IMR-90 (cell line): ENCODE results near the gene STK33. TPM values are rescaled to one million over a fixed set of nuclear protein-coding genes. Genes with fewer than 3 reads are reported as not detected.

Source experiments
- ATAC-seq: fragments of 200-7000 bp; cut with Tn5 transposase; 2 replicates; pipeline ENCODE4 v1.9.1; 2020; ENCODE audit warnings: low read depth, mild to moderate bottlenecking, moderate library complexity
- BruUV-seq: library from RNA; stranded (reverse); fragments of 400-500 nt; replicated peaks from 2 replicates; lab custom pipeline; 2021; lab: Mats Ljungman, UMichigan
- CTCF ChIA-PET: fragments of 300-600 bp; formaldehyde crosslinking; extraction: SDS; loops from one replicate; lab custom pipeline; 2021; ENCODE audit warnings: antibody characterized with exemption; lab: Yijun Ruan, JAX
- POLR2A ChIA-PET: fragments of 300-600 bp; sonication (Branson Sonifier 250); formaldehyde crosslinking; loops from one replicate; lab custom pipeline; 2022; ENCODE audit warnings: antibody characterized with exemption; ENCODE audit not compliant: unreplicated experiment; lab: Charles Lee
- DNase-seq: peaks from one replicate; pipeline ENCODE4 v3.0.0; 2013
- H2AFZ ChIP-seq: replicated peaks from 2 replicates; pipeline ENCODE3; 2013; ENCODE audit warnings: low read length, mild to moderate bottlenecking; ENCODE audit not compliant: poor library complexity
- H2AK5ac ChIP-seq: 2 replicates; pipeline ENCODE4 v1.6.1; 2013; ENCODE audit warnings: low read depth, low read length, inconsistent platforms
- H2AK9ac ChIP-seq: replicated peaks from 2 replicates; pipeline ENCODE3; 2013; ENCODE audit warnings: mild to moderate bottlenecking, low read depth, low read length, moderate library complexity; ENCODE audit not compliant: poor library complexity
- H2BK120ac ChIP-seq: 2 replicates; pipeline ENCODE4 v1.6.1; 2013; ENCODE audit warnings: low read depth, low read length, inconsistent platforms
- H2BK15ac ChIP-seq: 3 replicates; pipeline ENCODE4 v1.6.1; 2013; ENCODE audit warnings: low read depth, low read length, inconsistent platforms
- H2BK20ac ChIP-seq: 2 replicates; pipeline ENCODE4 v1.6.1; 2013; ENCODE audit warnings: low read depth, mild to moderate bottlenecking, inconsistent platforms, low read length, moderate library complexity
- H2BK5ac ChIP-seq: 2 replicates; pipeline ENCODE4 v1.6.1; 2013; ENCODE audit warnings: mild to moderate bottlenecking, low read depth, low read length, inconsistent platforms; ENCODE audit not compliant: poor library complexity, severe bottlenecking
- H3K14ac ChIP-seq: replicated peaks from 2 replicates; pipeline ENCODE4 v1.6.1; 2013; ENCODE audit warnings: low read depth, low read length, inconsistent platforms
- H3K18ac ChIP-seq: 2 replicates; pipeline ENCODE4 v1.6.1; 2013; ENCODE audit warnings: low read depth, low read length, control low read depth
- H3K23ac ChIP-seq: 2 replicates; pipeline ENCODE4 v1.6.1; 2013; ENCODE audit warnings: low read depth, low read length, inconsistent platforms
- H3K27ac ChIP-seq: 2 replicates; pipeline ENCODE4 v1.5.1; 2013; ENCODE audit warnings: mild to moderate bottlenecking, control low read depth, low read length; ENCODE audit not compliant: insufficient read depth
- H3K27me3 ChIP-seq: 2 replicates; pipeline ENCODE4 v1.6.1; 2013; ENCODE audit warnings: low read length; ENCODE audit not compliant: control insufficient read depth, insufficient read depth
- H3K36me3 ChIP-seq: 2 replicates; pipeline ENCODE4 v1.6.1; 2013; ENCODE audit warnings: low read length, mixed read lengths; ENCODE audit not compliant: control insufficient read depth, insufficient read depth
- H3K4ac ChIP-seq: 2 replicates; pipeline ENCODE4 v1.6.1; 2013; ENCODE audit warnings: low read depth, low read length, inconsistent platforms
- H3K4me1 ChIP-seq: 2 replicates; pipeline ENCODE4 v1.6.1; 2013; ENCODE audit warnings: low read length, mixed read lengths; ENCODE audit not compliant: control insufficient read depth, insufficient read depth
- H3K4me2 ChIP-seq: 2 replicates; pipeline ENCODE4 v1.6.1; 2013; ENCODE audit warnings: low read depth, mild to moderate bottlenecking, control low read depth, low read length, moderate library complexity
- H3K4me3 ChIP-seq: 2 replicates; pipeline ENCODE4 v1.5.1; 2013; ENCODE audit warnings: low read depth, mild to moderate bottlenecking, control low read depth, low read length, moderate library complexity; ENCODE audit not compliant: insufficient read depth
- H3K56ac ChIP-seq: 2 replicates; pipeline ENCODE4 v1.6.1; 2013; ENCODE audit warnings: low read length, inconsistent platforms; ENCODE audit not compliant: insufficient read depth; ENCODE audit errors: extremely low read depth
- H3K79me1 ChIP-seq, 2 experiments: 2 replicates each; pipeline ENCODE4 v1.6.1; 2013; ENCODE audit warnings: low read length in 2 of 2, inconsistent platforms in 1 of 2, low read depth in 1 of 2
- H3K9ac ChIP-seq: 2 replicates; pipeline ENCODE4 v1.6.1; 2013; ENCODE audit warnings: low read depth, low read length, control low read depth
- H3K9me1 ChIP-seq: 2 replicates; pipeline ENCODE4 v1.6.1; 2013; ENCODE audit warnings: low read length, inconsistent platforms; ENCODE audit not compliant: insufficient read depth
- H3K9me3 ChIP-seq: 2 replicates; pipeline ENCODE4 v1.6.1; 2013; ENCODE audit warnings: low read length; ENCODE audit not compliant: control insufficient read depth, insufficient read depth
- H4K20me1 ChIP-seq: 2 replicates; pipeline ENCODE4 v1.6.1; 2013; ENCODE audit warnings: low read length, inconsistent platforms; ENCODE audit not compliant: insufficient read depth
- H4K5ac ChIP-seq: 2 replicates; pipeline ENCODE4 v1.6.1; 2013; ENCODE audit warnings: mild to moderate bottlenecking, low read depth, low read length, control low read depth
- H4K8ac ChIP-seq, 2 experiments: 2 replicates each; pipeline ENCODE4 v1.6.1; 2013; ENCODE audit warnings: low read depth in 2 of 2, low read length in 2 of 2, control low read depth in 1 of 2, inconsistent platforms in 1 of 2
- H4K91ac ChIP-seq: 2 replicates; pipeline ENCODE4 v1.6.1; 2013; ENCODE audit warnings: low read depth, low read length, inconsistent platforms; ENCODE audit not compliant: insufficient read depth
- CEBPB ChIP-seq: IDR thresholded peaks from 2 replicates; pipeline ENCODE4 v1.6.1; 2012; ENCODE audit warnings: low read depth, low read length, improper control_type of control experiment
- FOS ChIP-seq: fragments of 150-350 bp; IDR thresholded peaks from 2 replicates; pipeline ENCODE4 v1.6.1; 2016; ENCODE audit warnings: low read depth, low read length
- MAZ ChIP-seq: IDR thresholded peaks from 2 replicates; pipeline ENCODE4 v1.6.1; 2012; ENCODE audit warnings: low read depth, mild to moderate bottlenecking, low read length, improper control_type of control experiment, moderate library complexity, borderline replicate concordance
- MXI1 ChIP-seq: IDR thresholded peaks from 2 replicates; pipeline ENCODE4 v1.6.1; 2012; ENCODE audit warnings: low read depth, mild to moderate bottlenecking, low read length, moderate library complexity, borderline replicate concordance
- NFE2L2 ChIP-seq: fragments of 150-350 bp; IDR thresholded peaks from 2 replicates; pipeline ENCODE4 v1.6.1; 2016; ENCODE audit warnings: low read depth, mild to moderate bottlenecking, low read length
- POLR2A ChIP-seq: IDR thresholded peaks from 2 replicates; pipeline ENCODE4 v1.6.1; 2012; ENCODE audit warnings: mild to moderate bottlenecking, low read depth, low read length
- RCOR1 ChIP-seq: IDR thresholded peaks from 2 replicates; pipeline ENCODE4 v1.6.1; 2012; ENCODE audit warnings: mild to moderate bottlenecking, low read length, improper control_type of control experiment; ENCODE audit not compliant: insufficient replicate concordance
- RFX5 ChIP-seq: IDR thresholded peaks from 2 replicates; pipeline ENCODE4 v1.8.0; 2012; ENCODE audit warnings: low read depth, mild to moderate bottlenecking, low read length, moderate library complexity
- SMC3 ChIP-seq: fragments of 150-350 bp; IDR thresholded peaks from 2 replicates; pipeline ENCODE4 v1.6.1; 2016; ENCODE audit warnings: low read depth, mild to moderate bottlenecking, antibody characterized with exemption, low read length, moderate library complexity
- WGBS, 2 experiments: methylation state at CpG; one replicate each; pipeline versions ENCODE4 v1.1.5 to v1.1.7; 2013; ENCODE audit warnings: missing lambda C conversion rate in 2 of 2; ENCODE audit not compliant: insufficient read length in 1 of 2; ENCODE audit errors: extremely low coverage in 2 of 2; 5-methylcytosine and 5-hydroxymethylcytosine counted together
- dilution Hi-C: fragments of 300-500 bp; cut with HindIII; formaldehyde crosslinking; loops from one replicate; pipeline ENCODE4 v1.14.3; 2018; ENCODE audit warnings: low sequenced_read_pairs; ENCODE audit not compliant: unreplicated experiment
- in situ Hi-C: fragments of 300-500 bp; cut with MboI; formaldehyde crosslinking; loops from 3 replicates; pipeline ENCODE4 v1.14.3; 2019; ENCODE audit warnings: low sequenced_read_pairs, inconsistent platforms, mixed read lengths
- intact Hi-C: fragments of 100-400 bp; cut with micrococcal nuclease; formaldehyde crosslinking; loops from 2 replicates; pipeline ENCODE4 v1.10.0; 2022
- polyA plus RNA-seq, 3 experiments: library from polyadenylated mRNA; depleted of rRNA; stranded (reverse); fragments of >200 nt; gene quantifications; 2 replicates each; pipeline ENCODE4 v1.2.3, GENCODE V29; 2012; ENCODE audit warnings: low replicate concordance in 1 of 3
- total RNA-seq: library from RNA; depleted of rRNA; stranded (reverse); fragments of >200 nt; gene quantifications from 2 replicates; pipeline ENCODE4 v1.2.3, GENCODE V29; 2012
- TF ChIP-seq, protein P1 (sequence below): fragments of 150-350 bp; IDR thresholded peaks from 2 replicates; pipeline ENCODE4 v1.6.1; 2017; ENCODE audit warnings: mild to moderate bottlenecking, antibody characterized with exemption, low read length, low read depth

The STK33 gene
- total and polyA plus RNA-seq, 2 of the 4 experiments (the other 2 are of a cell fraction) = 2.3 to 2.6 TPM

GRCh38 chr11:8544807-8545206 lies 49.2 kb downstream of the STK33 start:
- Histone ChIP-seq H2AFZ (no peak overlapping the region), H3K4me1 (no peaks in the 10 kb centered on the region), H3K23ac (no peak overlapping the region), H3K4me2 (no peak overlapping the region), H4K20me1 (no peaks in the 10 kb centered on the region), H3K4me3 (no peak overlapping the region), H2BK15ac (no peak overlapping the region), H2BK120ac (no peak overlapping the region), H2BK20ac (no peak overlapping the region), H3K4ac (no peak overlapping the region), H3K14ac (no peak overlapping the region), H3K27me3 (no peaks in the 10 kb centered on the region), H4K91ac (no peak overlapping the region), H2BK5ac (no peak overlapping the region), H3K9ac (no peak overlapping the region), H3K36me3 (no peaks in the 10 kb centered on the region), H3K27ac (no peak overlapping the region), H3K9me1 (no peaks in the 10 kb centered on the region), H4K8ac (no peak overlapping the region), H3K18ac (no peak overlapping the region), H2AK5ac (no peak overlapping the region), H2AK9ac (no peak overlapping the region), H3K56ac (no peak overlapping the region), H3K79me1 (no peaks in the 10 kb centered on the region), H3K9me3 (no peaks in the 10 kb centered on the region), H4K5ac (no peak overlapping the region)
- ChIA-PET POLR2A (no interaction called here), CTCF (no interaction called here)
- in situ Hi-C loops (no loop called here), dilution Hi-C loops (no loop called here), intact Hi-C loops (no loop called here)
- no peak for ATAC-seq
- no peak for DNase-seq
- WGBS, 2 experiments = no CpG with 5 or more reads among the region's 1 CpG
- TF ChIP-seq RCOR1 = no peak
- TF ChIP-seq MXI1 = no peak
- TF ChIP-seq SMC3 = no peak
- no peak for TF ChIP-seq FOS
- TF ChIP-seq MAZ = no peak
- TF ChIP-seq RFX5 = no peak
- TF ChIP-seq POLR2A = no peak
- no peak for TF ChIP-seq CEBPB
- TF ChIP-seq, protein P1, sequence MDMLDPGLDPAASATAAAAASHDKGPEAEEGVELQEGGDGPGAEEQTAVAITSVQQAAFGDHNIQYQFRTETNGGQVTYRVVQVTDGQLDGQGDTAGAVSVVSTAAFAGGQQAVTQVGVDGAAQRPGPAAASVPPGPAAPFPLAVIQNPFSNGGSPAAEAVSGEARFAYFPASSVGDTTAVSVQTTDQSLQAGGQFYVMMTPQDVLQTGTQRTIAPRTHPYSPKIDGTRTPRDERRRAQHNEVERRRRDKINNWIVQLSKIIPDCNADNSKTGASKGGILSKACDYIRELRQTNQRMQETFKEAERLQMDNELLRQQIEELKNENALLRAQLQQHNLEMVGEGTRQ = no peak
- TF ChIP-seq NFE2L2 = no peak
- no TSS peak for BruUV-seq
